Inferior parietal cortex (tissue), 1 donor: ENCODE data around the gene FEM1C.

Source experiments
- DNase-seq: peaks from one replicate; pipeline ENCODE4 v3.0.0-alpha.2; 2016; ENCODE audit errors: extremely low spot score

Gene FEM1C

DNA sequence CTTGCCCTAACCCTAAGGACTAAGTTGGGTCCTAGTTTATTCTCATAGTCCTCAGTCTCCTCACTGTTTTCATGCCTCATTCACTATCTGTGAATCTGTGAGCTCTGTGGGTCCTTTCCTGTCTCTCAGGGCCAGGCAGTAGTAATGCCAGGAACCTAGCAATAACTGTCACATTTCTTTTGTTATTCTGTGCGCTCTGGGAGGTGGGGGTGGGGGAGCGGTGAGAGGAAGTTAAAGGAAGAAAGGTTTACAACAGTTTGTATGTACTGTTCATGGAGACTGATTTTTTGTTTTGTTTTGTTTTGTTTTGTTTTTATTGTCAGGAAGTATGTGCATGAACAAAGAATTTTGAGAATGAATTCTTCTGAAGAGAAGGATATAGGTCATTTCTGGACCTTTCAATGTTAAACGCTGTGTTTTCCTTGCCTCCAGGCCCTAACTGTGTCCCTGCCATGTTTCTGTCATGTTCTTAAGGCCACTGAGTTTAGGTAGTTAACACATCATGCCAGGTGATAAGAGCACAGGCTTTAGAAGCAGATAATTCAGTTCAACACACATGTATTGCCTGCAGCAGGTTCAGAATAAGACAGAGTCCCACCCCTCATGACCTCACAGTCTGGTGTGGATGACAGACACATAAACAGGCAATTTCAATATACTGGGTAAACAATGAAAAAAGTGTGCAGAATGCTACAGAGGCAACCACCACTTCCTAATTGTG, 13.3 kb upstream of the FEM1C start:
- no peak for DNase-seq

DNA sequence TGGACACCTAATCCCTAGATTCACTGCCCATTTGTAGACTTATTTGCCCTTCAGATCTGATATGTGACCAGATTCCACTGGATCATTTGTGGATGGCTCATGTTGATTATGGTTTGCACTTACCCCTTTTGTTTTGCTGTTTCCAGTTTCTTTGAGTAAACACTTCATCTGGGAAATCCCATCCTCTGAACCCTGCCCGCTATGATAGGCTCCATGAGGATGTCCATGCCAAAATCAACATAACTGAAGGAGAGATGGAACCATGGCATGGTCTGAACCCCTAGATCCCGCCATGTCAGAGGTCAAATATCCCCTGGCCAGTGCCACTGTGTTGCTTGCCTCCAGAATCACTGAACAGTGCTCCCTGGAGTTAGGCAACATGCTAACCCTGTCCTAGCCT, 11.7 kb upstream of the FEM1C start:
- DNase-seq: no peak

DNA sequence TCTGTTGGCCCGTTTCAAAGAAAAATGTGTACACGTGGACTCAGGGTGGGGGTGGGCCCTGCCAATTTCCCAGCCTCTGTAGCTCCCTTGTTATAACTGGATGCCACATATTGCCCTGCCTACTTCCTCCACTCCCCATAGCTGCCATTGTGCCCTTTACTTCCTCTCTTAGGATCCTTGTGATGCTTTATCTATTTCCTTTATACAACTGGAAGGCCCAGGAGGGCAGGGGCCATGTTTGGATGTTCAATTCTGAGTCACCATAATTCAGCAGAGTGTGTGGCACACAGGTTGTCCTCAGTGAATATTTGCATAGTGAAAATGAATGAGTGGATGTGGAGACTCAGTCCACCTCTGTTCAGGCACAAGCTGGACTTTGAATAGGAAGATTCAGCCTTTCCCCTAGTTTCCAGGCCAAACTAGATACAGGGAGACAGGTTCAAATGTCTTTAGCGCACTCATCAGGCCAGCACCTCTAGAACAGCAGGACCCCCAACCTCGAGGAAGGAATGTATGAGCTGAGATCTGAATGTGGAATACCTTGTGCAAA, 10.6 kb upstream of the FEM1C start:
- no peak for DNase-seq

DNA sequence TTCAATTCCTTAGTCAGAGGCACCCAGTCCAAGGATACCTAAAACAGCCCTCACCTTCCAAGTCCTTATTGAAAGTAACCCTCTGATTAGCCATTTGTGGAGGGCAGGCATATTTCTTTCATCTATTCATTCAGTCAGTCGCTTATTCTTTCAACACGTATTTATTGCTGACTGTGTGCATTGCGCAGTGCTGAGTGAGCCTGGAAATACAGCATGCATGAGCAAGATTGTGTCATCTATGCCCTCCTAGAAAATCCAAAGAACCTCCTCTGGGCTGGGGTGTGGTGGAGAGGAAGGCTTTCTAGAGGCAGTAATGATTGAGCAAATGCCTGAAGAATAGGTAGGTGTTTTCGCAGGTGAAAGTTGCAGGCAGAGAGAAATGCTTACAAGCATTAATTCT, 8.5 kb upstream of the FEM1C start:
- no peak for DNase-seq

DNA sequence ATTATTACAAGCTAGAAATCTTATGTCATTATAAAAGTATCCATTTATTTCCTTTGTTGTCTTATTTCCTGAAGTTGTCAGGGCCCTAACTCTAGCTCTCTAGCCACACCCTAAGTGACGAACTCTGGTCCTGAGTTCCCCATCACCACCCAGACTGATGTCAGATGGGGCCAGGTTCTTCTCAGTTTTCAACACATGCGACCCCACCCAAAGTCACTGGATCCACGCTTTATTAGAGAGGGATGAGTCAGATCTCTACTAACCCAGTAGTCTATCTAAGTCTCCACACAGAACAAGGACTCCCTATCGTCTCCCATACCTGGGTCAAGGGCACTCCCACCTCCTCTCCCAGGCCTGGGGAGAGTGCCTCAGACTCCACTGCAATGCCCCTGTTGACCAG, 6.8 kb upstream of the FEM1C start:
- DNase-seq: no peak

DNA sequence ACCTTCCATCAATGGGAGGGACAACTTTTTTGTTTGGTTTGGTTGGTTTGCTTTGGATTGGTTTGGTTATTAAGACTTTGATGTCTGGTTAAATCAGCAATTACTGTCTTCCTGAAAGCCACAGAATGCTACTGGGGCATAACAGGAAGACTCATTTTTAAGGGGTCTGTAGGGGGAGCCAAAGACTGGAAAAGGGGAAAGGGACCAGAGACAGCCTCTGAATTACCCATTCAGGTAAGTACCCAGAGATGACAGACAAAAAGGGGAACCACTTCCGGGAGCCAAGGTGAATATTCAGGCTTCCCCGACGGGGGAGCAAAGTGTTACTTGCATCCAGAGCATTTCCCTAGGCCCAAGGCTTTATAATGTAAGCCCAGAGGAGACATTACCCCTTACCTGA, 4.6 kb upstream of the FEM1C start:
- no peak for DNase-seq

DNA sequence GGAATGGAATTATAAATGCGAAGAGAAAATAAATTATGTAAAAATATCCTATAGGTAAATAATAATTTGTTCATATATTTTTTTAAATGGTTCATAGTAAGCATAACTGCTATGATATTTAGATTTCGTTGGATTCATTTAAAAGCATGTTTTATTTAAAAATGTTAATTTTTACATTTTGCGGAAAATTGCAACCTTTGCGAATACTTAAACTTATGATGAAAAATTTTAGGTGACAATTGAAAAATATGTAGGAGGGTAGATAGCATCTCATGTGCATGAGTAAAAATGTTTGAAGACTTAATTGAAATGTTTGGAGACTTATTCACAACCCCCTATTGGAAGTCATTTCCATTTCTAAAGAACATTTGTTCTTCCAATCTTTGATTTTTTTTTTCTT, 4.1 kb upstream of the FEM1C start:
- no peak for DNase-seq

DNA sequence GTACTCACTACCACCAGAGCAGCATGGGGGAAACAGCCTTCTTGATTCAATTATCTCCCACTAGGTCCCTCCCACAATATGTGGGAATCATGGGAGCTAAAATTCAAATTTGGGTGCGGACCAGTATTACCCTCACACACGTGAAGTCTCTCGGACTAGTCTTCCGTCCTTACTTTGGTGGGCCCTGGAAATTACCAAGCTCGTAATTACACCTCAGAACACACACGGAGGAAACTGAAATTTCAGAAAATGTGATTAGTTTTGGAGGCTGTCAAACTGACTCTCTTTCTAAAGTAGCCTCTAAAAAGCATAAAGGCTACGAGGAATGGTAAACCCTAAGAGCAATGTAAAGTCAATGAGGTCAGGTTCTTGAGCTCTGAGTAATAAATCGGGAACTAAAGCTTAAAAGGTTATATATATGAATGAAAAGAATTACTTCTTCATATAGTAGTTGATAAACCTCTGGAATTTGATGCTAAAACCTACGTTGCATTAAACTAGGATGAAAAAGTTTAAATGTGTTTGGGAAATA, 842 bp upstream of the FEM1C start:
- DNase-seq: no peak

DNA sequence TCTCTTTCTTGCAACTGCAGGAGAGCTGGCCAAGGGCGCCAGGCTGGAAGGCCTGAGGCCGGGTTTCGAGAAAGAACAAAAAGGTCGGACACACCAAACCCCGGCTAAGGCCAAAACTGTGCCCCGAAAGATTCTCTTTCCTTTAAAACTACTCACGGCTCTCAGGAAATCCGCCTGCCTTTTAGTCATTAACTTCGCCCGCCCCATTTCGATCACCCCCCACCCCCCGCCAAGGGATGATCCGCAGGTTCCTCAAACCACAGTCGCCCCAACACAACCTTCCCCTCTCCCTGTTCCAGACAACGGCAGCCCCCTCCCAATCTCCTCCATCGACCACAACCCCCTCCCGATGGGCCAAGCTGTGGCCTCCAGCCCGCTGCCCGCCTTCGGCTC, 536 bp downstream of the FEM1C start:
- DNase-seq: no peak

DNA sequence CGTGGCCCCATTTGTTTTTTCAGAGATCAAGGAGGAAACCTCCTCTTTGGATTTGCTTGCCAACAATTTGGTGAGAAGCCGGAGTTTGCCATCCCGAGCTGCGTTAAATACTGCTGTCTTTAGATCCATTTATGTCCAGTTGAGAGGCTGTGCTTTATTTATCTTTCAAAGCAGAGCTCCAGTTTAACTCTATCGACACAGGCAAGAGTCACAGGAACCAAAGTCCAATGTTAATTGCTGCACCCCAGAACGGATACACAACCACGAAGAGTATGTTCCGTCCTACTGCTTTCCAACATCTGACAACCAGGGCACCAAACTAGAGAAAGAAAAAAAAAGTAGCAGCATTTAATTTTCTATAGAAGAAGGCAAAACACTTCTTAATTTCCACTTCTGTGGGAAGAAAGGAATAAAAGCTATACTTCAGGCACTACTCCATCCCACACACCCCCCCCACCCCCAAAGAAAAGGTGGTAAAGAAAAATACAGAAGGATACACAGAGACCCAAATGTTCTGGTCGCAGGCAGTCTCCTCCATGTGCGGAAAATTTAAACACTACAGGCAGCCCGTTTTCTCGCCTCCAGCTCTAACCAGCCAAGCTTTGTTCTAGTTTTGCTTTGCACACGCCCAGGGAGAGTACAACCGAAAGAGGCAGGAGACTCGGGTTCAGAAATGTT, 1.1 kb downstream of the FEM1C start:
- peak; percentile 55 for DNase-seq

DNA sequence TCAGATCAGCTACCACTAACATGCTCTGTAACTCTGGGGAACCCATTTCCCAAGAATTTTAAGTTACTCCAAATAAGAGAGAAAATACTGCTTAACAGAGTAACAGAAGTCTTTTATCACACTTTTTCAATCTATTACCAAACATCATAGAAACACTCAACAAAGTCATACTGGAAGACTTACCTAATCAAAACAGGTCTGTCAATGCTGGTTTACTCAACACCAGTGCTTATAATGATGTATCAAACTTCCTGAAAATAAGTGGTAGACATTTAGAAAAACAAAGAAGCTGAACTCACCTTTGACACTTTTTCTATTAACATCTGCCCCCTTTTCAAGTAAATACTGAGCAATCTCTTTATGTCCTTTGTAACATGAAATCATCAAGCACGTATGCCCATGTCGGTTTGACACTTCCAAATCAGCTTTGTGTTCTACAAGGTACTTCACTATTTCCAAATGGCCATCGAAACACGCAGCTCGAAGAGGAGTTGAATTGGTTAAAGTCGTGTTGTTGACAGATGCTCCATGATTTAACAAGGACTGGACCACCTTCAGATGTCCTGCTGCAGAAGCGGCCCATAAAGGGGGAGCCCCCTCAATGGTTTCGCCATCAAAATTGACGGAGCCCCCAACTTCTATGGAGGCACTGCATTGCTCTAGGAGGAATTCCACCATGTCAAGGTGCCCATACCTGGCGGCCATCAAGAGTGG, 1.8 kb downstream of the FEM1C start:
- no peak for DNase-seq

DNA sequence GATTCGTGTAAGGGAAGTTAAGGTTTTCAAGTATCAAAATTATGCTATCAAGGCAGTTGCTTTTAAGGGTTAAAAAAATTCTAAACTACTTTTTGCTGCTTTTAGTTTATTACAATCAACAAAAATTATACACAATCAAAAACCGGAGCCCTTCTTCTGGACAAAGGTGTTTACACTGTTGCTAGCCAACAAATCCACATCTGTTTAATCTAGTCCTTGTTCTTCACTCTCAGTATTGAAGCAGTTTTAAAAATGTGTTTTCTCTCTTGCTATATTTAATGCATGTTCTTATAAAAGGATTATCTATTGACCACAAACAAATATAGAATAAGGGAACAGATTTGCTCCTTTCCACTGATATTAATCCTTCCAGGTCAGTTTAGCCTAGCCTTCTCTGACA, 2.5 kb downstream of the FEM1C start:
- no peak for DNase-seq

DNA sequence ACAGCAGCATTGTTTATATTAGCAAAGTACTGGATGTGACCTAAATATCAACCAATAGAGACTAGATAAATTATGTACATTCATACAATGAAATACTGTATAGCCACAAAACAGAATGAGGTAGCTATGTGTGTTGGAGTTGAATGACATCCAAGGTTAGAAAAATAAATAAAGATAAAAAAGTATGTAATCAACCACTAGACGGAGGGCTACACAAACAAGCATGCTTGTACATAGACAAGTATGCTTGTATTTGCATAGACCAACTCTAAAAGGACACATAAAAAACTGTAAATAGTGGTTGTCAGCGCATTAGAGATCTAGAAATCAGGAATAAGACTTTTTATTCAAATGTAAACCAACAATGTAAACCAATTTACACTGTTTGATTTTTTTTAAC, 3.0 kb downstream of the FEM1C start:
- no peak for DNase-seq

DNA sequence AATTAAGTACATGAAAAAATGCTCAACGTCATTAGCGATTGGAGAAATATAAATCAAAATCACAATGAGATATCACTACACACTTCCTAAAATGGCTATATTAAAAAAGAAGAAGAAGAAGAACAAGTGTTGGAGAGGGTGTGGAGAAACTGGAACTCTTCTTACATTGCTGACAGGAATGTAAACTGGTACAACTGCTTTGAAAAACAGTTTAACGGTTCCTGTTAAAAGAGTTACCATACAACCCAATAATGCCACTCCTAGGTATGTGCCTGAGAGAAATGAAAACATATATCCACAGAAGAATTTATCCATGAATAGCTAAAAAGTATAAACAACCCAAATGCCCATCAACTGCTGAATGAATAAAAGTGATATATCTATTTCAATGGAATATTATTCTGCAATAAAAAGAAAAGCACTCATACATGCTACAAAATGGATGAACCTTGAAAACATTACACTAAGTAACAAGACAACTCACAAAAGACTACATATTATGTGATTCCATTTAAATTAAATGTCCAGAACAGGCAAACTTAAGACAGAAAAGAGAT, 9.0 kb downstream of the FEM1C start:
- DNase-seq: no peak

DNA sequence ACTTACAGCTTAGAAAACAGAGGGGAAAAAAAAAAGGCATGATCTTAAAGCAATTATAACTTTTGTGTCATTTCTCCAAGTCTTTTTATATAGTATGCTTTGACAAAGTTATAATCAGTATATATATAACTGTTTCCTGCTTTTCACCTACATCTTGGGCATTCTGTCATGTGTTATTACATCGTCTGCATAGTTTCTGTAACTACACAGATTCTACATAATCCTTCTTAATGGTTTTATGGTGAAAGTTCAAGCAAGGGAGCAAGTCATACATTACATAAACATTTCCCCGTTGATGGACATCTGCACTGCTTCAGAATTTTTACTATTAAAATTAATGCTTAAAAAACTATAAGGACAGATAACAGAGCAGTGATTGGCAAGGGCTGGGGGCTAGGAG, 12.1 kb downstream of the FEM1C start:
- no peak for DNase-seq

DNA sequence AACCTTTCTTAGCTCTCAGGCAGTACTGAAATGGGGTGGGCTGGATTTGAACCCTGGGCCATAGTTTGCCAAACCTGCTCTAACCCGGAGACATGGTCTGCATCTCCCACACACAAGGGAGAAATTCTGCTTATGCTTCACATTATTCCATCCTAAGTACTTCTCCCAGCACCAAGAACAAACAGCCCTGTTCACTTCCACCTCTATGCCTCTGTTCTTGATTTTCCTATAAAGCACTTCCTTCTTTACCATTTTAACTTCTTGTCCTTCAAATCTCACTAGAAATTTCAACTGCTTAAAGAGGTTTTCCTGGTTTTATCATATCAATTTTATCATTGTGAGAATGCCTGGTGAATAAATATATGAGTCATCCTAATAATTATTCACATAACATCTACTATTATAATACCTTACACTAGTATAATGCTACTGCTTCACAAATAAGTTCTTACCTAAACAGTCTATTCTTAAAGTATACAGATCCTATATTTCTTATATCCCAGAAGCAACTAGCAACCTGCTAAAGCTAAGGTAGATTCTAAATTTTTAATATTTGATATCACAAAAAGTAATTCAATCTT, 12.7 kb downstream of the FEM1C start:
- DNase-seq: no peak

DNA sequence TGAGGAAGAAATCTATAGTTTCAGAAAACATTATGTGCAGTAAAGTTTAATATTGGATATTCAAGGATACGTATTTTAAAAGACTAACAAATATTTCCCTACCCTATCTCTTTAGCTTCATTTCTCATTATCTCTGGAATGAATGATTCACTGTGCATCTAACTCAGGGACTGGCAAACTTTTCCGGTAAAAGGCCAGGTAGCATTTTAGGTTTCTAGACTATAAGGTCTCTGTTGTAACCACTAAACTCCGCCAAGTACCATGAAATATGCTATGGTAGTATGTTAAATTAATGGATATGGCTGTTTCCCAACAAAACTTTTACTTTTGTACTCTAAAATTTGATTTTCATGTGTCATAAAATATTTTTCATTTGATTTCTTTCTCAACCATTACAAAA, 13.2 kb downstream of the FEM1C start:
- no peak for DNase-seq

DNA sequence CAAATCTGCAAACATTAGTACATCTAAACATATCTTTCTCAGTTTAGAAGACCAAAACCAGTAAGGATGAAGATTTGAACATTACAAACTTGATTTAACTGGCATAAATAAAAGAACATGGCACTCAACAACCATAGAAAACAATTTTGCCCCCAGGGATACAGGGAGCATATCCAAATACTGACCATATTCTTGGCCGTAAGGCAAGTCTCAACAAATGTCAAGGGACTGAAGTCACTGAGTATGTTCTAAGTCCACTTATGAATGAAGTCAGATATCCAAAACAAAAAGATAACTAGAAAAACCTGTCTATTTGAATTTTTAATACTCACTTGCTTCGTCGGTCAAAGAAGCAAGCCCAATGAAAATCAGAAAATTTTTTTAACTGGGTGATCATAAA, 14.1 kb downstream of the FEM1C start:
- no peak for DNase-seq

DNA sequence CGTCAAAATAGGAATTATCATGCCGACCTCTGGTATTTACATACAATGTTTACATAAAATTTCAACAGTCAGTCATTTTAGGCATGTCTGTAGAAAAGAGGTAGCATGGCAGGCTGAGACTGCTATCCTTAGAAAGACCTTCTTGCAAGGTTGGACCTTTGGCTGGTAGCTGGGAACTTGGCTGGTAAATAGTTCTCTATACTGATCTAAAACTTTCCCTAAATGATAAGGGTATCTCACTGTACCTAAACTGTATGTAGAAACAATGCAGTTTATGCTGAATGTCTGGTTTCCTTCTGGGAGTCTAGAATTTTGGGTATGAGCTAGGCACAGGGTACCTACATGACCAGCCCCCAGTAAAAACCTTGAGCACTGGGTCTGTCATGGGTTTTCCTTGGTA, 18.0 kb downstream of the FEM1C start:
- no peak for DNase-seq

DNA sequence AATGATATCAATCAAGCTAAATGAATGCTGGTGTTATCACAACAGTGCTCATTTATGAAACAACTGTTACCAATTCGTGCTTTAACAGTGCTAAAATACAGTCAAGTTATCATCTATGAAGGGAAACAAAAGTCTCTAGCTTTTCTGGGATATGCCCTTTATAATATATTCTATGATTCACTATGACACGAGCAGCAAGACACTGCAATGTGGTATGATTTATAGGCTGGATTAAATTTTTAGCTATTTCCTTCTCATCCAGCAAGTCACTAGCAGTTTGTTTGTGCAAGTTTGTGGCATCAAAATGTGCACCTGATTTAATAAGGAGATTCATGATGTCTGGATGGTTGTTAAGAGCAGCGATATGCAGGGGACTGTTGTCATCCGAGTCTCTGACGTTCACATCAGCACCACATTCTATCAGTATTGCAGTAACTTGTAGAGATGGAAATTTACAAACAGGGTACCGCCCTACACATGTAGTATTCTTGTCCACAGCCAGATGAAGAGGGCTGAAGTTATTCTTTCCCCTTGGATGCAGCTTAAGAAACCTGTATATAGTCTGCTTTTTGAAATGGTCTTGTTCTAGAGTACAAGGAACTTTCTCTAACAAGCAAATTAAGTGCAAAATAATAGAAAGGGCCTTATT, 20.3 kb downstream of the FEM1C start:
- no peak for DNase-seq

DNA sequence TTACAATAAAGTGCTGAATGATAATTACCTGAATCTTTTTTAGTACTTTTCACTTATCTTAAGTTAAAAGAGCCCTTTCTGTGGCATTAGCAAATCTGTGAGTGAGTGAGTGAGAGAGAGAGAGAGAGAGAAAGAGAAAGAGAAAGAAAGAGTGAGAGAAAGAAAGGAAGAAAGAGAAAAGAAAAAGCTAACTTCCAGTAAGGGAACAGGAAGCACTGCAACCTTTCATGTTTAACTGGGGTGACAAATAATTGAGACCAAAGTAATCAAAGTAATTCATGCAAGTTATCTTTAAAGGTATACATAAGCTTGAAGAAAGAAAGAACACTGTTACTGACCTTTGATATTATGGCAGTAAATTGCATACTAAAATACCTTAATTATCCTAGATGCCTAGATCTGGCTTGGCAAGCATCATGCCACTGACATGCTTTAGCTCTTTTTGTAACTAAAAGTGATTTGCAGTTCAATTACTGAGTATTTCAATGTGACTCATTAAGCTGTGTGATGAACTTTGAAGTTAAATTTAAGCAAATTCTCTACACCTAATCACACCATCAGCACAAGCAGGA, 21.7 kb downstream of the FEM1C start:
- no peak for DNase-seq
